Kidney (tissue), 14 donors: ENCODE results near the gene XKR3. TPM values are rescaled to one million over a fixed set of nuclear protein-coding genes. Genes with fewer than 3 reads are reported as not detected.

ENCODE experiments used
- DNase-seq, 5 donors: peaks; one replicate each; pipeline ENCODE4 v3.0.0-alpha.2; 2013 to 2020
- FAIRE-seq: peaks from 2 replicates; lab custom pipeline; 2012; peaks lifted over from hg19 to GRCh38; lab: Jason Lieb, UNC
- H3K27ac ChIP-seq, 2 donors: one replicate each; pipeline ENCODE4 v1.7.0; 2013; ENCODE audit warnings: low read depth in 2 of 2, low read length in 2 of 2, inconsistent platforms in 1 of 2
- H3K27me3 ChIP-seq: one replicate; pipeline ENCODE4 v1.7.1; 2013; ENCODE audit warnings: low read length, inconsistent platforms; ENCODE audit not compliant: control insufficient read depth, insufficient read depth
- H3K36me3 ChIP-seq, 3 donors: one replicate each; pipeline versions ENCODE4 v1.7.0 to v1.7.1; 2013; ENCODE audit warnings: low read length in 3 of 3, control low read depth in 1 of 3, inconsistent platforms in 1 of 3; ENCODE audit not compliant: insufficient read depth in 3 of 3, control insufficient read depth in 2 of 3
- H3K4me1 ChIP-seq, 3 donors: one replicate each; pipeline versions ENCODE4 v1.7.0 to v1.7.1; 2013; ENCODE audit warnings: low read length in 3 of 3, inconsistent platforms in 1 of 3, low read depth in 1 of 3; ENCODE audit not compliant: control insufficient read depth in 2 of 3, insufficient read depth in 2 of 3
- H3K4me3 ChIP-seq, 3 donors: one replicate each; pipeline versions ENCODE4 v1.7.0 to v1.8.1; 2013; ENCODE audit warnings: low read length in 3 of 3, control low read depth in 1 of 3, inconsistent platforms in 1 of 3
- H3K9ac ChIP-seq, 3 donors: one replicate each; pipeline versions ENCODE4 v1.7.0 to v1.7.1; 2013; ENCODE audit warnings: low read length in 3 of 3, control low read depth in 1 of 3, inconsistent platforms in 1 of 3
- H3K9me3 ChIP-seq, 3 donors: one replicate each; pipeline versions ENCODE4 v1.7.0 to v1.7.1; 2013; ENCODE audit warnings: low read length in 3 of 3, control low read depth in 1 of 3, inconsistent platforms in 1 of 3; ENCODE audit not compliant: control insufficient read depth in 2 of 3, insufficient read depth in 1 of 3
- CTCF ChIP-seq: IDR thresholded peaks from 3 replicates; pipeline ENCODE4 v1.5.1; 2012; ENCODE audit warnings: mild to moderate bottlenecking, moderate library complexity, borderline replicate concordance; ENCODE audit not compliant: insufficient read depth; ENCODE audit errors: extremely low read depth
- intact Hi-C: fragments of 100-400 bp; cut with DNase I; formaldehyde crosslinking; loops from one replicate; pipeline ENCODE4 v1.11.1; 2022
- polyA plus RNA-seq: library from polyadenylated mRNA; stranded (reverse); fragments of 350-450 nt; fragmentation: Illumina TruSeq; extraction: RNeasy Lipid Tissue Mini Kit (QIAGEN cat#74804); gene quantifications from one replicate; pipeline ENCODE4 v1.2.3, GENCODE V29; 2014; ENCODE audit warnings: low read depth, low replicate concordance; ENCODE audit not compliant: insufficient read depth
- total RNA-seq: library from RNA; stranded (reverse); fragmentation: NEBNext Ultra II Directional; extraction: Animal tissue kit (Norgen Biotek cat#: 25700); gene quantifications from one replicate; pipeline ENCODE4 v1.2.1, GENCODE V29; 2021
- donor health status: control.
- donor health status: control.
- donor health status: control.
- donor health status: control.
- donor health status: control.
- donor health status: DM: yes; HTN: yes; CAD: no.
- donor health status: Normal renal cell carcinoma (clear cell type).

Gene XKR3
- total and polyA plus RNA-seq, 2 donors from 2014 or later: not detected

GRCh38 chr22:16783930-16784354 is 41.3 kb downstream of the XKR3 start:
- no peaks in the 10 kb centered on the region for H3K27me3 ChIP-seq
- no peak for FAIRE-seq
- H3K36me3 ChIP-seq: no peaks in the 10 kb centered on the region
- intact Hi-C loops: no loop called here
- peak; percentile 28 for TF ChIP-seq CTCF
- no peak for DNase-seq
- H3K9me3 ChIP-seq: no peaks in the 10 kb centered on the region
- H3K9ac ChIP-seq: no peak overlapping the region
- no peak overlapping the region for H3K4me3 ChIP-seq
- H3K4me1 ChIP-seq: no peaks in the 10 kb centered on the region
- no peak overlapping the region for H3K27ac ChIP-seq

DNA sequence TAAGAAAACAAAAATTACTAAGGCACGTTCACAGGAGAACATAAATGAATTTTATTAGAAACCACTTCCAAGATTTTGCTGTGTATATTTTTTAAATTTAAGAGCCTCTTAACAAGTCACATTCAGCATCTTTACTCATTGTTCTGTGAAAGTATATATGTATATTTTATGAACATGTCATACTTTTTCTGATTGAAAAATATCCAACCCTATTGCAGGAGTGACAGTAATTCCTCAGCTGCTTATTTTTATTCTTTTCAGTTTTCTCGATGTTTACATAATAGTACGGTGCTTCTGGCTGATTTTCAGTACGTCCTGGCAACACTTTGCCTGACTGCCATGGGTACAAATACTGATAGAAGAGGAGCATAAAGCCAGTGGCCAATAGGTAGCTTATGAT is 41.8 kb downstream of the XKR3 start:
- intact Hi-C loops: no loop called here
- H3K4me3 ChIP-seq: no peak overlapping the region
- DNase-seq: no peak
- H3K4me1 ChIP-seq: no peaks in the 10 kb centered on the region
- H3K36me3 ChIP-seq: no peaks in the 10 kb centered on the region
- no peak for TF ChIP-seq CTCF
- H3K27ac ChIP-seq: no peak overlapping the region
- H3K9ac ChIP-seq: no peak overlapping the region
- no peaks in the 10 kb centered on the region for H3K9me3 ChIP-seq
- no peak for FAIRE-seq
- no peaks in the 10 kb centered on the region for H3K27me3 ChIP-seq

DNA sequence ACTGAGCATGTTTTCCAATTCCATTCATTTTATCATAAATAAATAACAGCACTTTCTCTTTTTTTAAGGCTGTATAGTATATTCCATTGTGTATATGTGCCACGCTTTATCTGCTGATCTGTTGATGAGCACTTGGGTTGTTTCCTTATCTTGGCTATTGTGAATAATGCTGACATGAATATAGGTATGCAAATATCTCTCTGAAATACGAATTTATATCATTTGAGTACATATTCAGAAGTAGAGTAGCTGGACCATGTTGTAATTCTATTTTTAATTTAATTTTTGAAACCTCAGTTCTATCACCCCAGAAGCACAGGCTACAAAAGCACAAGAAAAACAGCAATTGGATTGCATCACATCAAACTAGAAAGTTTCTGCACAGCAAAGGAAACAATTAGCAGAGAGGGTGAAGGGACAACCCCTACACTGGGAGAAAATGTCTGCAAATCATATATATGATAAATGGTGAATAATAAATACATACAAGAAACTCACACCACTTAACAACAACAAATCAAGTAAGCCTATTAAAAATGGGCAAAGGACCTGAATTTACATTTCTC is 43.4 kb downstream of the XKR3 start:
- no peak overlapping the region for H3K9ac ChIP-seq
- FAIRE-seq (no peak), DNase-seq (no peak)
- H3K27ac ChIP-seq: no peak overlapping the region
- H3K9me3 ChIP-seq: no peaks in the 10 kb centered on the region
- no peak for TF ChIP-seq CTCF
- H3K4me3 ChIP-seq: no peak overlapping the region
- no peaks in the 10 kb centered on the region for H3K27me3 ChIP-seq
- intact Hi-C loops: no loop called here
- no peaks in the 10 kb centered on the region for H3K4me1 ChIP-seq
- no peaks in the 10 kb centered on the region for H3K36me3 ChIP-seq
